HCT116 (cell line): ENCODE measurements around the gene MSLN. TPM values are rescaled to one million over a fixed set of nuclear protein-coding genes. Genes with fewer than 3 reads are reported as not detected.

ENCODE experiments used
- ATAC-seq: fragments of 200-7000 bp; cut with Tn5 transposase; 2 replicates; pipeline ENCODE4 v1.9.1; 2020; ENCODE audit warnings: mild to moderate bottlenecking, moderate library complexity
- BruUV-seq: library from RNA; stranded (reverse); fragments of 400-500 nt; replicated peaks from 2 replicates; lab custom pipeline; 2021; lab: Mats Ljungman, UMichigan
- CTCF ChIA-PET: fragments of 300-600 bp; sonication (Branson Sonifier 250); formaldehyde crosslinking; loops from one replicate; lab custom pipeline; 2021; ENCODE audit warnings: antibody characterized with exemption; lab: Charles Lee
- POLR2A ChIA-PET: fragments of 300-600, 350-600 bp; sonication (Branson Sonifier 250); formaldehyde crosslinking; loops from one replicate; lab custom pipeline; 2021; ENCODE audit warnings: antibody characterized with exemption; lab: Charles Lee
- RAD21 ChIA-PET, 2 experiments: fragments of 300-600 bp; sonication (Branson Sonifier 250); formaldehyde crosslinking; loops; one replicate each; lab custom pipeline; 2023; ENCODE audit warnings: low total read pairs in 2 of 2; ENCODE audit not compliant: uncharacterized antibody in 2 of 2, unreplicated experiment in 2 of 2, low non-redundant PET in 1 of 2; lab: Charles Lee
- DNase-seq: peaks from one replicate; pipeline ENCODE4 v3.0.0-alpha.2; 2010; ENCODE audit warnings: low read depth, low spot score
- H2AFZ ChIP-seq: fragments of 200-600 bp; shearing (Covaris generic), sonication (generic); 2 replicates; pipeline ENCODE4 v1.6.1; 2017; ENCODE audit warnings: low read depth, mixed run types, mixed read lengths, antibody characterized with exemption, low read length; ENCODE audit not compliant: poor library complexity, severe bottlenecking
- H3K27ac ChIP-seq: 2 replicates; pipeline ENCODE4 v1.5.1; 2012; ENCODE audit warnings: low read depth, low read length
- H3K27me3 ChIP-seq: fragments of 200-600 bp; sonication (generic); 2 replicates; pipeline ENCODE4 v1.6.1; 2016; ENCODE audit warnings: mixed run types, low read length, mixed read lengths; ENCODE audit not compliant: insufficient read depth
- H3K36me3 ChIP-seq, 2 experiments: fragments of 200-500 bp in 1 of 2; fragments of 200-600 bp in 1 of 2; sonication (Bioruptor generic) in 1 of 2; sonication (generic) in 1 of 2; 2 replicates each; pipeline versions ENCODE4 v1.5.1 to v1.6.1; 2014 to 2016; ENCODE audit warnings: low read length in 2 of 2, inconsistent platforms in 1 of 2, mixed read lengths in 1 of 2, mixed run types in 1 of 2; ENCODE audit not compliant: insufficient read depth in 2 of 2, control insufficient read depth in 1 of 2
- H3K4me1 ChIP-seq, 2 experiments: fragments of 200-600 bp in 1 of 2; sonication (generic) in 1 of 2; 2 replicates each; pipeline versions ENCODE4 v1.5.1 to v1.6.1; 2012 to 2017; ENCODE audit warnings: low read length in 2 of 2, inconsistent platforms in 1 of 2, mild to moderate bottlenecking in 1 of 2, mixed read lengths in 1 of 2, mixed run types in 1 of 2, moderate library complexity in 1 of 2; ENCODE audit not compliant: insufficient read depth in 2 of 2, control insufficient read depth in 1 of 2
- H3K4me2 ChIP-seq: fragments of 200-600 bp; sonication (generic); 2 replicates; pipeline ENCODE4 v1.6.1; 2017; ENCODE audit warnings: mixed run types, low read length, mixed read lengths
- H3K4me3 ChIP-seq, 2 experiments: fragments of 200-600 bp in 1 of 2; sonication (generic) in 1 of 2; replicated peaks in 1 of 2; 2 replicates each; pipeline ENCODE4 v1.5.1; 2011 to 2016; ENCODE audit warnings: low read length in 2 of 2, control low read depth in 1 of 2, low read depth in 1 of 2, mild to moderate bottlenecking in 1 of 2, mixed read lengths in 1 of 2, mixed run types in 1 of 2
- H3K79me2 ChIP-seq: fragments of 200-600 bp; sonication (generic); 2 replicates; pipeline ENCODE4 v1.6.1; 2017; ENCODE audit warnings: mild to moderate bottlenecking, mixed run types, low read length, moderate library complexity, mixed read lengths; ENCODE audit not compliant: insufficient read depth
- H3K9ac ChIP-seq: fragments of 200-600 bp; sonication (generic); 2 replicates; pipeline ENCODE4 v1.6.1; 2016; ENCODE audit warnings: low read length, mixed read lengths
- H3K9me2 ChIP-seq: fragments of 200-600 bp; sonication (generic), shearing (Covaris generic); 2 replicates; pipeline ENCODE4 v1.6.1; 2017; ENCODE audit warnings: mixed run types, mild to moderate bottlenecking, moderate library complexity; ENCODE audit not compliant: insufficient read depth
- H3K9me3 ChIP-seq, 2 experiments: fragments of 200-500 bp in 1 of 2; fragments of 200-600 bp in 1 of 2; sonication (Bioruptor generic) in 1 of 2; sonication (generic) in 1 of 2; 2 replicates each; pipeline ENCODE4 v1.6.1; 2014 to 2017; ENCODE audit warnings: low read length in 2 of 2, mixed read lengths in 2 of 2, inconsistent platforms in 1 of 2, low read depth in 1 of 2, mild to moderate bottlenecking in 1 of 2, mixed run types in 1 of 2, moderate library complexity in 1 of 2; ENCODE audit not compliant: control insufficient read depth in 1 of 2, insufficient read depth in 1 of 2
- H4K20me1 ChIP-seq: fragments of 200-600 bp; sonication (generic), shearing (Covaris generic); 2 replicates; pipeline ENCODE4 v1.6.1; 2017; ENCODE audit warnings: mixed run types, mild to moderate bottlenecking, moderate library complexity; ENCODE audit not compliant: insufficient read depth
- JUND ChIP-seq: IDR thresholded peaks from 2 replicates; pipeline ENCODE4 v1.6.1; 2012
- POLR2A ChIP-seq: IDR thresholded peaks from 2 replicates; pipeline ENCODE4 v1.7.0; 2011; ENCODE audit warnings: borderline replicate concordance; ENCODE audit not compliant: insufficient read depth, insufficient read length; ENCODE audit errors: extremely low read depth
- intact Hi-C: fragments of 100-400 bp; cut with micrococcal nuclease; formaldehyde crosslinking; loops from 2 replicates; pipeline ENCODE4 v1.10.0; 2022
- total RNA-seq: library from RNA; stranded (reverse); gene quantifications from one replicate; pipeline ENCODE4 v1.2.1, GENCODE V29; 2021; ENCODE audit not compliant: unreplicated experiment
- TF ChIP-seq, protein P1 (sequence below): IDR thresholded peaks from 2 replicates; pipeline ENCODE4 v1.6.1; 2012; ENCODE audit warnings: low read depth
- TF ChIP-seq, protein P2 (sequence below), 3 experiments: fragments of 200-600 bp in 1 of 3; sonication (generic) in 1 of 3; IDR thresholded peaks in 2 of 3; conservative IDR thresholded peaks in 1 of 3; 2 replicates each; pipeline ENCODE4 v1.5.1; 2012 to 2017; ENCODE audit warnings: low read depth in 2 of 3, low read length in 2 of 3, antibody characterized with exemption in 1 of 3, borderline replicate concordance in 1 of 3, control low read depth in 1 of 3, mild to moderate bottlenecking in 1 of 3, mixed read lengths in 1 of 3, mixed run types in 1 of 3, moderate library complexity in 1 of 3; ENCODE audit not compliant: insufficient read depth in 1 of 3

MSLN gene
- total RNA-seq, 1 experiment from 2014 or later = 40.9 TPM

DNA sequence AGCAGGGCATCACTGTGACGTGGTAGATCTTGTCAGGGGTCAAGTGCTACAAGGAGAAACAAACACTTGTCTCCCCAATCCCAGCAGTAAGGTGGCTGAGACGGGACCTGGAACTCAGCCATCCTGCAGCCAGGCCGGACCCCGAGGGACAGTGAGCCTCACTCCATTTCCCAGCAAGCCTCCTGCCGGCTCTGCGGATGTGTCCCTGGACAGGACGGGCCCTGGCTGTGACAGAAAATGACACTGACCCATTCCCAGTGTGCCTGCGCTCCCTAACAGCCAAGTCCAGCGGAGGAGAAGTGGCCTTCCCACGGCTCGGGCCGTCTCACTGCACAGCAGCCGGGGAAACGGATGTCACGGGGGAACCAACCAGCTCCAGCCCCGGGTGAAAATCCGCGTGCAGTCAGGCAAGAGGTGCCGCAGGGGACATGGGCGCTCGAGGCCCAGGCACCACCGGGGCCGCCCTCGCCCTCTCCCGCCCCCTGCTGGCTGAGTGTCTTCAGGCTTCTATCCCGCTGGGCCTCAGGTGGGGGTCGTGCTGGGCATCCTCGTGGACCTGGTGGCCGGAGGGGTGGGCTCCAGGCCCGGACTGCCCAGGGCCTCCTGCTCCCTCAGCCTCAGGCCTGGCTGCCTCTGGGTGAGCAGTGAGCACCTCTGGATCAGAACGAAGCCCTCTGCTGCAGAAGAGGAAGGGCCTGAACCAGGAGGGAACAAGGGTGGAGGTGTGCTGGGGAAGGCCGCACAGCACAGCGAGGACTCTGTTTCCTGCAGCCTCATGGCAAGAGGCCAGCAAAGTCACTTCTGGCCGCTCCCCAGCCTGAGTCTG is 26.9 kb upstream of the MSLN start:
- CTCF ChIA-PET = no interaction called here

More for the DNA sequence above, 26.9 kb upstream of the MSLN start:
- H3K27me3 ChIP-seq = no peaks in the 10 kb centered on the region
- H3K9me3 ChIP-seq = no peaks in the 10 kb centered on the region
- peaks cover 13% of the 10 kb centered on the region; the same call in 1 of the 2 replicates for H3K79me2 ChIP-seq
- no peak overlapping the region for H3K4me2 ChIP-seq
- no peak overlapping the region for H3K9ac ChIP-seq
- BruUV-seq = no TSS peak
- TF ChIP-seq JUND (no peak), POLR2A (no peak)
- TF ChIP-seq, protein P1, sequence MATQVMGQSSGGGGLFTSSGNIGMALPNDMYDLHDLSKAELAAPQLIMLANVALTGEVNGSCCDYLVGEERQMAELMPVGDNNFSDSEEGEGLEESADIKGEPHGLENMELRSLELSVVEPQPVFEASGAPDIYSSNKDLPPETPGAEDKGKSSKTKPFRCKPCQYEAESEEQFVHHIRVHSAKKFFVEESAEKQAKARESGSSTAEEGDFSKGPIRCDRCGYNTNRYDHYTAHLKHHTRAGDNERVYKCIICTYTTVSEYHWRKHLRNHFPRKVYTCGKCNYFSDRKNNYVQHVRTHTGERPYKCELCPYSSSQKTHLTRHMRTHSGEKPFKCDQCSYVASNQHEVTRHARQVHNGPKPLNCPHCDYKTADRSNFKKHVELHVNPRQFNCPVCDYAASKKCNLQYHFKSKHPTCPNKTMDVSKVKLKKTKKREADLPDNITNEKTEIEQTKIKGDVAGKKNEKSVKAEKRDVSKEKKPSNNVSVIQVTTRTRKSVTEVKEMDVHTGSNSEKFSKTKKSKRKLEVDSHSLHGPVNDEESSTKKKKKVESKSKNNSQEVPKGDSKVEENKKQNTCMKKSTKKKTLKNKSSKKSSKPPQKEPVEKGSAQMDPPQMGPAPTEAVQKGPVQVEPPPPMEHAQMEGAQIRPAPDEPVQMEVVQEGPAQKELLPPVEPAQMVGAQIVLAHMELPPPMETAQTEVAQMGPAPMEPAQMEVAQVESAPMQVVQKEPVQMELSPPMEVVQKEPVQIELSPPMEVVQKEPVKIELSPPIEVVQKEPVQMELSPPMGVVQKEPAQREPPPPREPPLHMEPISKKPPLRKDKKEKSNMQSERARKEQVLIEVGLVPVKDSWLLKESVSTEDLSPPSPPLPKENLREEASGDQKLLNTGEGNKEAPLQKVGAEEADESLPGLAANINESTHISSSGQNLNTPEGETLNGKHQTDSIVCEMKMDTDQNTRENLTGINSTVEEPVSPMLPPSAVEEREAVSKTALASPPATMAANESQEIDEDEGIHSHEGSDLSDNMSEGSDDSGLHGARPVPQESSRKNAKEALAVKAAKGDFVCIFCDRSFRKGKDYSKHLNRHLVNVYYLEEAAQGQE = no peak
- TF ChIP-seq, protein P2, sequence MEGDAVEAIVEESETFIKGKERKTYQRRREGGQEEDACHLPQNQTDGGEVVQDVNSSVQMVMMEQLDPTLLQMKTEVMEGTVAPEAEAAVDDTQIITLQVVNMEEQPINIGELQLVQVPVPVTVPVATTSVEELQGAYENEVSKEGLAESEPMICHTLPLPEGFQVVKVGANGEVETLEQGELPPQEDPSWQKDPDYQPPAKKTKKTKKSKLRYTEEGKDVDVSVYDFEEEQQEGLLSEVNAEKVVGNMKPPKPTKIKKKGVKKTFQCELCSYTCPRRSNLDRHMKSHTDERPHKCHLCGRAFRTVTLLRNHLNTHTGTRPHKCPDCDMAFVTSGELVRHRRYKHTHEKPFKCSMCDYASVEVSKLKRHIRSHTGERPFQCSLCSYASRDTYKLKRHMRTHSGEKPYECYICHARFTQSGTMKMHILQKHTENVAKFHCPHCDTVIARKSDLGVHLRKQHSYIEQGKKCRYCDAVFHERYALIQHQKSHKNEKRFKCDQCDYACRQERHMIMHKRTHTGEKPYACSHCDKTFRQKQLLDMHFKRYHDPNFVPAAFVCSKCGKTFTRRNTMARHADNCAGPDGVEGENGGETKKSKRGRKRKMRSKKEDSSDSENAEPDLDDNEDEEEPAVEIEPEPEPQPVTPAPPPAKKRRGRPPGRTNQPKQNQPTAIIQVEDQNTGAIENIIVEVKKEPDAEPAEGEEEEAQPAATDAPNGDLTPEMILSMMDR (IDR thresholded peaks at IDR 0.05 in 2 of 3, conservative IDR thresholded peaks at IDR 0.05 in 1 of 3; ENCODE audit: borderline replicate concordance in 1 of 3, insufficient read depth in 1 of 3, low read depth in 2 of 3, low read length in 2 of 3) = peak in 2 of 3 experiments; percentile 40 to 48; a peak in 4 of 6 replicates
- TF ChIP-seq, all 23 proteins: peak for 1
- POLR2A ChIA-PET = no interaction called here
- DNase-seq (no peak), ATAC-seq (no peak)
- H3K4me1 ChIP-seq = peaks cover 0 to 10% of the 10 kb centered on the region in 2 experiments; a peak in 3 of 4 replicates
- intact Hi-C loops = no loop called here
- H4K20me1 ChIP-seq = no peaks in the 10 kb centered on the region
- RAD21 ChIA-PET = no interaction called here
- no peaks in the 10 kb centered on the region for H3K9me2 ChIP-seq
- peaks cover 6 to 18% of the 10 kb centered on the region in 2 experiments for H3K36me3 ChIP-seq
- H2AFZ ChIP-seq = no peak overlapping the region
- H3K4me3 ChIP-seq = no peak overlapping the region
- H3K27ac ChIP-seq = peak overlapping the region; percentile 26; the same call in 1 of the 2 replicates
